Measurements from ENCODE around the gene CRADD.
A peak's percentile ranks its signal among the peaks of the same experiment; 100 is the strongest.
"Not testable (repeated sequence)": the region's sequence is repeated elsewhere in the genome, so short reads cannot be mapped to it uniquely, and the experiment has no call there.

Gene CRADD

GRCh38 chr12:93677195-93678064 lies at the start of gene CRADD:
Gene CRADD, plus strand, starts transcription at chr12:93677375.
- DNase-seq (ENCODE audit: low read depth) = peak; percentile 97

DNA sequence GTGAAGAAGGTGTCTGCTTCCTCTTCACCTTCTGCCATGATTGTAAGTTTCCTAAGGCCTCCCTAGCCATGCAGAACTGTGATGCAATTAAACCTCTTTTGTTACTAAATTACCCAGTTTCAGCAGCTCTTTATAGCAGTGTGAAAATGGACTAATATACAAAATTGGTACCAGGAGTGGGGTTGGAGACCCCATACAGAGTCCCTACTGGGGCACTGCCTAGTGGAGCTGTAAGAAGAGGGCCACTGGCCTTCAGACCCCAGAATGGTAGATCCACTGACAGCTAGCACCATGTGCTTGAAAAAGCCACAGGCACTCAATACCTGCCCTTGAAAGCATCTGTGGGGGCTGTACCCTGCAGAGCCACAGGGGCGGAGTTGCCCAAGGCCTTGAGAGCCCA lies 44.8 kb upstream of the CRADD start:
- H3K4me3 ChIP-seq (ENCODE audit: low read depth, low read length) = no peak overlapping the region
- no peak for DNase-seq (ENCODE audit: low read depth)

More at GRCh38 chr12:93677195-93678064, at the start of gene CRADD:
- H3K4me3 ChIP-seq (ENCODE audit: low read depth, low read length) = peak within 1 kb of the TSS; percentile 70

- H3K4me3 ChIP-seq (ENCODE audit: low read depth, low read length) = no peak overlapping the region
- DNase-seq (ENCODE audit: low read depth) = peak; percentile 88
These were observed 42.8 kb upstream of the CRADD start for GRCh38 chr12:93634416-93634815.

- DNase-seq (ENCODE audit: low read depth) = no peak
- H3K4me3 ChIP-seq (ENCODE audit: low read depth, low read length) = no peak overlapping the region
These were observed 40.5 kb upstream of the CRADD start for GRCh38 chr12:93636708-93637107.

- peak; percentile 74 for DNase-seq (ENCODE audit: low read depth)
- no peak overlapping the region for H3K4me3 ChIP-seq (ENCODE audit: low read depth, low read length)
These were observed 39.1 kb upstream of the CRADD start for GRCh38 chr12:93638095-93638494.

DNA sequence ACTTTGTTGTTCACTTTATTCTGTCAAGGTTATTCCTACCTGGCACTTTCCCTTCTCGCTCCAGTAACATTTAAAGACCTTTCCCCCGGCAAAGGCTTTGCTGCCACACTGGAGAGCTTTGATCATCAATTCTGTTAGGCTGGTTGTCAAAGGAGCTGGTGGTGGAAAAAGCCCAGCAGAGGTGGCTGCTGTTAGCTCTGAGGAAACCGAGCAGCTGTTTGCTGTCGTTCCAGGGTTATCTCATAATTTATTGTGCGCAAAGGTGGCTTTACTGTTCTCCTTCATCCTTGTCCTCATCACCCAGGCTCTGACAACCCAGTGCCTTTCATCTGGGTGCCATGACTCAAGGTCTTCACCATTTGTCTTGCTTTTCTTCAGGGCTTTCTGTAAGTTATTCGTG lies 38.2 kb upstream of the CRADD start:
- no peak for DNase-seq (ENCODE audit: low read depth)
- no peak overlapping the region for H3K4me3 ChIP-seq (ENCODE audit: low read depth, low read length)

- no peak for DNase-seq (ENCODE audit: low read depth)
- no peak overlapping the region for H3K4me3 ChIP-seq (ENCODE audit: low read depth, low read length)
These were observed 37.8 kb upstream of the CRADD start for GRCh38 chr12:93639406-93639805.

DNA sequence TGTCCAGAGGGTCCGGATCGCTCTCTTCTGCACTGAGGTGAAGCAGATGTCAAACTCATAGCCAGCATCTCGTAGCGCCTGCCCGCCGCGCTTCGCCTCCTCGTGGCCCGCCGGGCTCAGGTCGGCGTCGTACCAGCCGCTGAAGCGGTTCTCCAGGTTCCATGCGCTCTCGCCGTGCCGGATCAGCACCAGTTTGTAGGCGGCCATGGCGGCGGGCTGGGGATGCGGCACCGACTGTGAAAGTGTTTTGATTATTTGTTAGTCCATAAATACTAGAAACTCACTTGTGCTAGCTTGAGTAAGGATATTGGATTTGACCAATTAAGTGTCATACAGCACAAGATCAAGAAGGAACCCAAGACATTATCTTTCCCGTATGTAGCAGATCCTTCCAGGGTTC lies 35.8 kb upstream of the CRADD start:
- DNase-seq (ENCODE audit: low read depth); H3K4me3 ChIP-seq (ENCODE audit: low read depth, low read length): not testable (repeated sequence)

DNA sequence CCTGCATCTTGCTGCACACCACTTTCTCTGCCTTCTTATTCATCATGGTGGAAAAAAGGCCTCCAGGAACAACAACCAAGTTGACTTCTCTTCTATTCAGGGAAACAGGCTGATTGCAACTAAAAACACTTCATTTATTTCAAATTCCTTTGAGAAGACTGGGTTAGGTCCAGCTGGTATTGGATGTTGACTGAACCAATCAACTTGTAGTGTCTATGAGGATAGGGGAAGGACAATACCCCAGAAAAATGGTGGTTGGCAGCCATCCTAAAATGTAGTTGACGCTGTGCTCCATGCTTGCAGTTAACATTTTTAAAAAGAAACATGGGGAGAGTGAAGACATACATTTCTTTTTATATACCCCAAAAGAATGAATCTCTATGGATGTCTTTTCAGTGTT lies 34.4 kb upstream of the CRADD start:
- H3K4me3 ChIP-seq (ENCODE audit: low read depth, low read length) = no peak overlapping the region
- no peak for DNase-seq (ENCODE audit: low read depth)

GRCh38 chr12:93645702-93646101 lies 31.5 kb upstream of the CRADD start:
- H3K4me3 ChIP-seq (ENCODE audit: low read depth, low read length) = no peak overlapping the region
- no peak for DNase-seq (ENCODE audit: low read depth)

DNA sequence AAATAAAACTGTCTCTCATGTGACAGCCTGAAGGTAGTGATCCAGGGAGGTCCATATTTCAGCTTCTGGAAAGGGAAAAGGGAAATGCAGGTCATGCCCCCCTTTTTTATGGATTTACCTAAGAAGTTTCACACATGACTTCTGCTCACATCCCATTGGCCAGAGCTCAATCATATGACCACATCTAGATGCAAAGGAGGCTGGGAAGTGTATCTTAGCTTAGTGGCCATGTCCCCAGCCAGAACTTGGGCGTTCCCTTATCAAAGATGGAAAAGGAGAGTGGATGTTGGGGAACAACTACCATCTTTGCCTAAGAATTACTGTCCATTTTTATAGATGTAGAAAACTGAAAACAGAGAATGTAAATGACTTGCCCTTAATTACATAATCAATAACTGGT lies 26.5 kb upstream of the CRADD start:
- no peak for DNase-seq (ENCODE audit: low read depth)
- no peak overlapping the region for H3K4me3 ChIP-seq (ENCODE audit: low read depth, low read length)

GRCh38 chr12:93653079-93653478 lies 24.1 kb upstream of the CRADD start:
- H3K4me3 ChIP-seq (ENCODE audit: low read depth, low read length) = no peak overlapping the region
- no peak for DNase-seq (ENCODE audit: low read depth)

- no peak for DNase-seq (ENCODE audit: low read depth)
These were observed 23.5 kb upstream of the CRADD start for GRCh38 chr12:93653712-93654111.

DNA sequence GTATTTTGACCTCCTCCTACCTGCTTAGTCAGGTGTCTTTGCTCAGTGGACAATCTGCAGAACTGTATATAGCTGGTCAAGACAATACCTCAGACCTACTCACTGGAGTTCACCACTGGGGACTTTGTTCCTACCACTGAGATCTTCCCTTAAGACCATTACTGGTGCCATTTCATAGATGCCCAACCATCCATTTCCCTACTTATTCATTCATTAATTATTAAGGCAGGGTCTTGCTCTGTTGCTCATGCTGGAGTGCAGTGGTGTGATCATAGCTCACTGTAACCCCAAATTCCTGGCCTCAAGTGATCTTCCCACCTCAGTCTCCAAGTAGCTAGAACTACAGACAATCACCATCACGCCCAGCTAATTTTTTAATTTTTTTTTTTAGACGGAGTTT lies 22.8 kb upstream of the CRADD start:
- no peak overlapping the region for H3K4me3 ChIP-seq (ENCODE audit: low read depth, low read length)
- no peak for DNase-seq (ENCODE audit: low read depth)

More at GRCh38 chr12:93653712-93654111, 23.5 kb upstream of the CRADD start:
- H3K4me3 ChIP-seq (ENCODE audit: low read depth, low read length) = no peak overlapping the region

- no peak overlapping the region for H3K4me3 ChIP-seq (ENCODE audit: low read depth, low read length)
- no peak for DNase-seq (ENCODE audit: low read depth)
These were observed 20.1 kb upstream of the CRADD start for GRCh38 chr12:93657071-93657470.

GRCh38 chr12:93661021-93661420 lies 16.2 kb upstream of the CRADD start:
- DNase-seq (ENCODE audit: low read depth) = no peak
- no peak overlapping the region for H3K4me3 ChIP-seq (ENCODE audit: low read depth, low read length)

DNA sequence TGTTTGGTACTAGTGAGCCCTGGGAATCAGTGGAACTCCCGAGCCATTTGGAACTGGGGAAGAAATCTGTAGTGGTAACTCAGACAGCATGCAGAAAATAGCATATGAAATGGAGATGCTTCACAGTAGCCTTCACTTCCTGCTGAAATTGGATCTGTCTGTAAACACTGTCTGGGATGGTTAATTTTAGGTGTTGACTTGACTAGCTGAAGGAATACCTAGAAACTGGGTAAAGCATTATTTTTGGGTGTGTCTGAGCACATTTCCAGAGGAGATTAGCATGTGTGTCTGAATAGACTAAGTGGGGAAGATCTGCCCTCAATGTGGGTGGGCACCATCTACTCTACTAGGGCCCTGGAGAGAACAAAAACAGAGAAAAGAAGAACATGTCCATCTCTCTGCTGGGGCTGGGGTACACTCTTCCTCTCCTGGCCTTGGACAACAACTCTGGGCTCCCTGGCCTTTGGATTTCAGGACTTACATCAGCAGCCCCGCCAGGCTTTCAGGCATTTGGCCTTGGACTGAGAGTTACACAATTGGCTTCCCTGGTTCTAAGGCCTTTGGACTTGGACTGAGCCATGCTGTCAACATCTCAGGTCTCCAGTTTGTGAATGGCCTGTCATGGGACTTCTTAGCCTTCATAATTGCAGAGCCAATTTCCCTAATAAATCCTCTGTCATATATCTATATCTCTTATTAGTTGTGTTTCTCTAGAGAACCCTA lies 14.0 kb upstream of the CRADD start:
- H3K4me3 ChIP-seq (ENCODE audit: low read depth, low read length) = no peak overlapping the region
- DNase-seq (ENCODE audit: low read depth) = no peak

- no peak for DNase-seq (ENCODE audit: low read depth)
- H3K4me3 ChIP-seq (ENCODE audit: low read depth, low read length) = no peak overlapping the region
These were observed 13.5 kb upstream of the CRADD start for GRCh38 chr12:93663729-93664084.

DNA sequence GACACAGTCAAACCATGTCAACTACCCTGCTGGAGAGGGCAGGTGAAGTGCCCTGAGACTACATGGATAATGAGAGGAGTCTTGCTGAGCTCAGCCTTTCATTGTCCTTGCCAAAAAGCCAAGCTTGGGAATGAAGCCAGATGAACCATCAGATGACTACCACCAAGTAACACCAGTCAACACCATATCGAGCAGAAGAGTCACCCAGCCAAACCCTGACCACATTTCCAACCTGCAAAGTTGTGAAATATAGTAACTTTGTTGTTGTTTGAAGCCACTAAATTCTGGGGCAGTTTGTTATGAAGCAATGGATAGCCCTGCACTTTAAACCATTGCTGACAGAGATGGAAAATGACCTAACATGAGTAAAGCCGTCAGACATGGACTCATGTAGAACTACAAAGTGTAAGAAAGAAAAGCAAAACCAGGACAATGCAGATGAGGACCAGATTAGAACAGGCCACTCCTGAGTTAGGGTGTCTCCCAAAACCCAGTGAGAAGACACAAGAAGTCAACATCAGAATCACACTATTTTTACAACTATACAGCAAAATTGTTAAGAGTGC lies 12.5 kb upstream of the CRADD start:
- DNase-seq (ENCODE audit: low read depth) = peak; percentile 13
- no peak overlapping the region for H3K4me3 ChIP-seq (ENCODE audit: low read depth, low read length)

- DNase-seq (ENCODE audit: low read depth) = peak; percentile 47
These were observed 9.5 kb upstream of the CRADD start for GRCh38 chr12:93667672-93668071.

More at GRCh38 chr12:93667672-93668071, 9.5 kb upstream of the CRADD start:
- no peak overlapping the region for H3K4me3 ChIP-seq (ENCODE audit: low read depth, low read length)

Data from skeletal muscle cell (primary cell).